Neural crest cell (in vitro differentiated cells): ENCODE data around the gene DNAH17. TPM values are rescaled to one million over a fixed set of nuclear protein-coding genes. Genes with fewer than 3 reads are reported as not detected.

Source experiments
- DNase-seq: peaks from one replicate; pipeline ENCODE4 v3.0.0; 2021; ENCODE audit warnings: low read depth, mixed read lengths, low spot score
- H3K27ac Mint-ChIP-seq: one replicate; pipeline ENCODE4 v1.8.0; 2021; ENCODE audit warnings: mild to moderate bottlenecking, mixed read lengths; ENCODE audit not compliant: unreplicated experiment
- H3K27me3 Mint-ChIP-seq: 2 replicates; pipeline ENCODE4 v1.8.0; 2021; ENCODE audit warnings: low read depth, mild to moderate bottlenecking, mixed read lengths
- H3K36me3 Mint-ChIP-seq: 2 replicates; pipeline ENCODE4 v1.8.0; 2021; ENCODE audit warnings: low read depth, mild to moderate bottlenecking, mixed read lengths
- H3K4me1 Mint-ChIP-seq: 2 replicates; pipeline ENCODE4 v1.8.0; 2021; ENCODE audit warnings: mixed read lengths
- H3K4me3 Mint-ChIP-seq: one replicate; pipeline ENCODE4 v1.8.0; 2021; ENCODE audit warnings: mild to moderate bottlenecking, mixed read lengths
- H3K9me3 Mint-ChIP-seq: 2 replicates; pipeline ENCODE4 v1.8.0; 2021; ENCODE audit warnings: mixed read lengths
- CTCF ChIP-seq: fragments of 200-600 bp; sonication (generic); conservative IDR thresholded peaks from 2 replicates; pipeline ENCODE4 v1.5.0; 2021; ENCODE audit warnings: antibody characterized with exemption, mild to moderate bottlenecking
- total RNA-seq: library from RNA; stranded (reverse); gene quantifications from 2 replicates; pipeline ENCODE4 v1.2.1, GENCODE V29; 2021

Gene DNAH17
- total RNA-seq, 1 donor from 2014 or later, result 0.09 TPM

GRCh38 chr17:78418326-78419026, 158.7 kb downstream of the DNAH17 start:
- H3K27me3 Mint-ChIP-seq, result no peaks in the 10 kb centered on the region
- TF ChIP-seq CTCF, result no peak
- H3K4me3 Mint-ChIP-seq, result no peak overlapping the region
- H3K9me3 Mint-ChIP-seq, result no peaks in the 10 kb centered on the region
- peaks cover 2% of the 10 kb centered on the region for H3K36me3 Mint-ChIP-seq
- H3K4me1 Mint-ChIP-seq, result no peaks in the 10 kb centered on the region
- no peak for DNase-seq
- no peak overlapping the region for H3K27ac Mint-ChIP-seq

DNA sequence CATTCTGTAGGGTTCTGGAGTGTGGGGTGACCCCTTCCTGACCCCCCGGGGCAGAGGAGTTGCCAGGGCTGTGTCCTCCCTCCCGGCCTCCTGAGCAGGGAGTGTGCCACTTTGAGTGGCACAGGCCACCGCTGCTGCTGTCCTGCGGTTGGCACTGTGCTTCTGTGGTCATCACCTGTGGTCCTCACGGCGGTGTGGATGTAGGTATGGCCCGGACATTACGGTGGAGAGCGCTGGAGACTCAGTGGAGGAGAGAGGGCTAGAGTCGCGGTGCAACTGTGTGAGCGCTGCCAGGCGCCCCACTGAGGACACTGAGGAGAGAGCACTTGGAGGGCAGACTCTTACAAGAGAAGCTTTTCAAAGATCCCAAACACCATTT, 159.7 kb downstream of the DNAH17 start:
- DNase-seq, result no peak
- no peak for TF ChIP-seq CTCF
- Mint-ChIP-seq H3K27ac (peak overlapping the region; percentile 63), H3K9me3 (no peaks in the 10 kb centered on the region), H3K4me3 (no peak overlapping the region), H3K36me3 (peaks cover 2% of the 10 kb centered on the region), H3K4me1 (no peaks in the 10 kb centered on the region), H3K27me3 (no peaks in the 10 kb centered on the region)

DNA sequence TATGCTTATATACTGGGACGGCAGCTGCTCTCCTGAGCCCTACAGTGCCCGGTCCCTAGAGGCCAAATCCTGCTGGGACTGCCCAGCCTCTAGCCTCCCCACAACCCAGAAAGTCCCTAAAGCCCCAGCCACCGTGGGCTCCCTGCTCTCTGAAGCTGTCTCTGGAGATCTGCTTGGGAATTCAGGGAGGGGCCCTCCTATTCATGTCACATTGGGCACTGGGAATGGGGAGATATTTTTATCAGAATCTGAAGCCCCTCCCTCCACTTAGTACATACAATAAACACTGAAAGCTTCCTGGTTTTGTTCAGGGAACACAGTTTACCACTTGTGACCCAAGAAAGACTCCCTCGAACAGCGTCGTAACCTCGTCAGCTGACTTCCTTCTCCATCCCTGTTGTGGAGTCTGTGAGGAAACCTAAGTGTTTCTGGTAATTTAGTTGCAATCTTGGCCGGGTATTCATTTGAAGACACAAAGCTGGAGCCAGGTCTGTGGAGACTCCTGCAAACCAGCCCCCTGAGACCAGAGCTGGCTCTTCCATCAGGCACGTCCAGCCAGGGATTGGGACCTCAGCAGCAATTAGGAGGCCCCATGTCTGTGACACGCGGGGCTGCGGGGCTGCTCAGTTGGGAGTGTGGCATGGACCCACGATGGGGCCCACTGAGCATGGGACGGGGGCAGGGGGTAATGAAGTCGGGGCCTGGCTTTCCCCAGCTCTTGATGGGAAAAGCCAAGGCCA, 160.2 kb downstream of the DNAH17 start:
- no peak for TF ChIP-seq CTCF
- Mint-ChIP-seq H3K4me3 (no peak overlapping the region), H3K9me3 (no peaks in the 10 kb centered on the region), H3K4me1 (no peaks in the 10 kb centered on the region), H3K36me3 (no peaks in the 10 kb centered on the region), H3K27ac (no peak overlapping the region), H3K27me3 (no peaks in the 10 kb centered on the region)
- no peak for DNase-seq

- Mint-ChIP-seq H3K27ac (no peak overlapping the region), H3K36me3 (no peaks in the 10 kb centered on the region), H3K27me3 (no peaks in the 10 kb centered on the region), H3K9me3 (no peaks in the 10 kb centered on the region), H3K4me1 (no peaks in the 10 kb centered on the region), H3K4me3 (no peak overlapping the region)
- no peak for DNase-seq
- TF ChIP-seq CTCF, result no peak
Measured at GRCh38 chr17:78415821-78416711, 161.1 kb downstream of the DNAH17 start.
